HCT116 (cell line): ENCODE data around the gene DOCK9. TPM values are rescaled to one million over a fixed set of nuclear protein-coding genes. Genes with fewer than 3 reads are reported as not detected.

Source experiments
- ATAC-seq: fragments of 200-7000 bp; cut with Tn5 transposase; 2 replicates; pipeline ENCODE4 v1.9.1; 2020; ENCODE audit warnings: mild to moderate bottlenecking, moderate library complexity
- BruUV-seq: library from RNA; stranded (reverse); fragments of 400-500 nt; replicated peaks from 2 replicates; lab custom pipeline; 2021; lab: Mats Ljungman, UMichigan
- CTCF ChIA-PET: fragments of 300-600 bp; sonication (Branson Sonifier 250); formaldehyde crosslinking; loops from one replicate; lab custom pipeline; 2021; ENCODE audit warnings: antibody characterized with exemption; lab: Charles Lee
- POLR2A ChIA-PET: fragments of 300-600, 350-600 bp; sonication (Branson Sonifier 250); formaldehyde crosslinking; loops from one replicate; lab custom pipeline; 2021; ENCODE audit warnings: antibody characterized with exemption; lab: Charles Lee
- RAD21 ChIA-PET, 2 experiments: fragments of 300-600 bp; sonication (Branson Sonifier 250); formaldehyde crosslinking; loops; one replicate each; lab custom pipeline; 2023; ENCODE audit warnings: low total read pairs in 2 of 2; ENCODE audit not compliant: uncharacterized antibody in 2 of 2, unreplicated experiment in 2 of 2, low non-redundant PET in 1 of 2; lab: Charles Lee
- DNase-seq: peaks from one replicate; pipeline ENCODE4 v3.0.0-alpha.2; 2010; ENCODE audit warnings: low read depth, low spot score
- H2AFZ ChIP-seq: fragments of 200-600 bp; shearing (Covaris generic), sonication (generic); 2 replicates; pipeline ENCODE4 v1.6.1; 2017; ENCODE audit warnings: low read depth, mixed run types, mixed read lengths, antibody characterized with exemption, low read length; ENCODE audit not compliant: poor library complexity, severe bottlenecking
- H3K27ac ChIP-seq: 2 replicates; pipeline ENCODE4 v1.5.1; 2012; ENCODE audit warnings: low read depth, low read length
- H3K27me3 ChIP-seq: fragments of 200-600 bp; sonication (generic); 2 replicates; pipeline ENCODE4 v1.6.1; 2016; ENCODE audit warnings: mixed run types, low read length, mixed read lengths; ENCODE audit not compliant: insufficient read depth
- H3K36me3 ChIP-seq, 2 experiments: fragments of 200-500 bp in 1 of 2; fragments of 200-600 bp in 1 of 2; sonication (Bioruptor generic) in 1 of 2; sonication (generic) in 1 of 2; 2 replicates each; pipeline versions ENCODE4 v1.5.1 to v1.6.1; 2014 to 2016; ENCODE audit warnings: low read length in 2 of 2, inconsistent platforms in 1 of 2, mixed read lengths in 1 of 2, mixed run types in 1 of 2; ENCODE audit not compliant: insufficient read depth in 2 of 2, control insufficient read depth in 1 of 2
- H3K4me1 ChIP-seq, 2 experiments: fragments of 200-600 bp in 1 of 2; sonication (generic) in 1 of 2; 2 replicates each; pipeline versions ENCODE4 v1.5.1 to v1.6.1; 2012 to 2017; ENCODE audit warnings: low read length in 2 of 2, inconsistent platforms in 1 of 2, mild to moderate bottlenecking in 1 of 2, mixed read lengths in 1 of 2, mixed run types in 1 of 2, moderate library complexity in 1 of 2; ENCODE audit not compliant: insufficient read depth in 2 of 2, control insufficient read depth in 1 of 2
- H3K4me2 ChIP-seq: fragments of 200-600 bp; sonication (generic); 2 replicates; pipeline ENCODE4 v1.6.1; 2017; ENCODE audit warnings: mixed run types, low read length, mixed read lengths
- H3K4me3 ChIP-seq, 2 experiments: fragments of 200-600 bp in 1 of 2; sonication (generic) in 1 of 2; replicated peaks in 1 of 2; 2 replicates each; pipeline ENCODE4 v1.5.1; 2011 to 2016; ENCODE audit warnings: low read length in 2 of 2, control low read depth in 1 of 2, low read depth in 1 of 2, mild to moderate bottlenecking in 1 of 2, mixed read lengths in 1 of 2, mixed run types in 1 of 2
- H3K79me2 ChIP-seq: fragments of 200-600 bp; sonication (generic); 2 replicates; pipeline ENCODE4 v1.6.1; 2017; ENCODE audit warnings: mild to moderate bottlenecking, mixed run types, low read length, moderate library complexity, mixed read lengths; ENCODE audit not compliant: insufficient read depth
- H3K9ac ChIP-seq: fragments of 200-600 bp; sonication (generic); 2 replicates; pipeline ENCODE4 v1.6.1; 2016; ENCODE audit warnings: low read length, mixed read lengths
- H3K9me2 ChIP-seq: fragments of 200-600 bp; sonication (generic), shearing (Covaris generic); 2 replicates; pipeline ENCODE4 v1.6.1; 2017; ENCODE audit warnings: mixed run types, mild to moderate bottlenecking, moderate library complexity; ENCODE audit not compliant: insufficient read depth
- H3K9me3 ChIP-seq, 2 experiments: fragments of 200-500 bp in 1 of 2; fragments of 200-600 bp in 1 of 2; sonication (Bioruptor generic) in 1 of 2; sonication (generic) in 1 of 2; 2 replicates each; pipeline ENCODE4 v1.6.1; 2014 to 2017; ENCODE audit warnings: low read length in 2 of 2, mixed read lengths in 2 of 2, inconsistent platforms in 1 of 2, low read depth in 1 of 2, mild to moderate bottlenecking in 1 of 2, mixed run types in 1 of 2, moderate library complexity in 1 of 2; ENCODE audit not compliant: control insufficient read depth in 1 of 2, insufficient read depth in 1 of 2
- H4K20me1 ChIP-seq: fragments of 200-600 bp; sonication (generic), shearing (Covaris generic); 2 replicates; pipeline ENCODE4 v1.6.1; 2017; ENCODE audit warnings: mixed run types, mild to moderate bottlenecking, moderate library complexity; ENCODE audit not compliant: insufficient read depth
- CEBPB ChIP-seq: IDR thresholded peaks from 2 replicates; pipeline ENCODE4 v1.6.1; 2012; ENCODE audit warnings: low read depth
- EGR1 ChIP-seq: IDR thresholded peaks from 2 replicates; pipeline ENCODE4 v1.6.1; 2012; ENCODE audit warnings: low read depth
- EZH2 ChIP-seq: fragments of 200-600 bp; sonication (generic); IDR thresholded peaks from 2 replicates; pipeline ENCODE4 v1.6.1; 2017; ENCODE audit warnings: antibody characterized with exemption, mixed run types
- EZH2phosphoT487 ChIP-seq: fragments of 200-600 bp; IDR thresholded peaks from 2 replicates; pipeline ENCODE4 v1.6.1; 2018; ENCODE audit warnings: antibody characterized with exemption, borderline replicate concordance
- POLR2A ChIP-seq: IDR thresholded peaks from 2 replicates; pipeline ENCODE4 v1.7.0; 2011; ENCODE audit warnings: borderline replicate concordance; ENCODE audit not compliant: insufficient read depth, insufficient read length; ENCODE audit errors: extremely low read depth
- SP1 ChIP-seq: IDR thresholded peaks from 2 replicates; pipeline ENCODE4 v1.6.1; 2012; ENCODE audit warnings: low read depth
- YY1 ChIP-seq: IDR thresholded peaks from 2 replicates; pipeline ENCODE4 v1.6.1; 2011; ENCODE audit warnings: low read length, low read depth, moderate library complexity, mild to moderate bottlenecking; ENCODE audit not compliant: insufficient replicate concordance; ENCODE audit errors: extremely low read depth
- ZNF274 ChIP-seq: fragments of 200-500 bp; sonication (Bioruptor generic); IDR thresholded peaks from 2 replicates; pipeline ENCODE4 v1.6.1; 2014; ENCODE audit warnings: mild to moderate bottlenecking, low read depth, low read length, inconsistent platforms
- intact Hi-C: fragments of 100-400 bp; cut with micrococcal nuclease; formaldehyde crosslinking; loops from 2 replicates; pipeline ENCODE4 v1.10.0; 2022
- total RNA-seq: library from RNA; stranded (reverse); gene quantifications from one replicate; pipeline ENCODE4 v1.2.1, GENCODE V29; 2021; ENCODE audit not compliant: unreplicated experiment
- TF ChIP-seq, protein P1 (sequence below), 3 experiments: fragments of 200-600 bp in 1 of 3; sonication (generic) in 1 of 3; IDR thresholded peaks in 2 of 3; conservative IDR thresholded peaks in 1 of 3; 2 replicates each; pipeline ENCODE4 v1.5.1; 2012 to 2017; ENCODE audit warnings: low read depth in 2 of 3, low read length in 2 of 3, antibody characterized with exemption in 1 of 3, borderline replicate concordance in 1 of 3, control low read depth in 1 of 3, mild to moderate bottlenecking in 1 of 3, mixed read lengths in 1 of 3, mixed run types in 1 of 3, moderate library complexity in 1 of 3; ENCODE audit not compliant: insufficient read depth in 1 of 3

Gene DOCK9
- total RNA-seq, 1 experiment from 2014 or later, result 58.8 TPM

- Histone ChIP-seq H4K20me1 (no peaks in the 10 kb centered on the region), H2AFZ (no peak overlapping the region), H3K79me2 (no peaks in the 10 kb centered on the region), H3K9me2 (no peaks in the 10 kb centered on the region), H3K27me3 (no peaks in the 10 kb centered on the region), H3K4me2 (no peak overlapping the region), H3K27ac (no peak overlapping the region), H3K9me3 (no peaks in the 10 kb centered on the region), H3K36me3 (peaks cover 0 to 6% of the 10 kb centered on the region in 2 experiments; a peak in 1 of 4 replicates), H3K4me1 (no peaks in the 10 kb centered on the region), H3K4me3 (no peak overlapping the region), H3K9ac (no peak overlapping the region)
- TF ChIP-seq EGR1 (no peak), POLR2A (no peak), EZH2 (no peak), SP1 (no peak), CEBPB (no peak), YY1 (no peak), ZNF274 (no peak), EZH2phosphoT487 (no peak)
- TF ChIP-seq, protein P1, sequence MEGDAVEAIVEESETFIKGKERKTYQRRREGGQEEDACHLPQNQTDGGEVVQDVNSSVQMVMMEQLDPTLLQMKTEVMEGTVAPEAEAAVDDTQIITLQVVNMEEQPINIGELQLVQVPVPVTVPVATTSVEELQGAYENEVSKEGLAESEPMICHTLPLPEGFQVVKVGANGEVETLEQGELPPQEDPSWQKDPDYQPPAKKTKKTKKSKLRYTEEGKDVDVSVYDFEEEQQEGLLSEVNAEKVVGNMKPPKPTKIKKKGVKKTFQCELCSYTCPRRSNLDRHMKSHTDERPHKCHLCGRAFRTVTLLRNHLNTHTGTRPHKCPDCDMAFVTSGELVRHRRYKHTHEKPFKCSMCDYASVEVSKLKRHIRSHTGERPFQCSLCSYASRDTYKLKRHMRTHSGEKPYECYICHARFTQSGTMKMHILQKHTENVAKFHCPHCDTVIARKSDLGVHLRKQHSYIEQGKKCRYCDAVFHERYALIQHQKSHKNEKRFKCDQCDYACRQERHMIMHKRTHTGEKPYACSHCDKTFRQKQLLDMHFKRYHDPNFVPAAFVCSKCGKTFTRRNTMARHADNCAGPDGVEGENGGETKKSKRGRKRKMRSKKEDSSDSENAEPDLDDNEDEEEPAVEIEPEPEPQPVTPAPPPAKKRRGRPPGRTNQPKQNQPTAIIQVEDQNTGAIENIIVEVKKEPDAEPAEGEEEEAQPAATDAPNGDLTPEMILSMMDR (IDR thresholded peaks at IDR 0.05 in 2 of 3, conservative IDR thresholded peaks at IDR 0.05 in 1 of 3; ENCODE audit: borderline replicate concordance in 1 of 3, insufficient read depth in 1 of 3, low read depth in 2 of 3, low read length in 2 of 3), result no peak
- POLR2A ChIA-PET, result no interaction called here
- intact Hi-C loops, result loop anchor here (10.0 kb wide), 1 partner anchor 416 kb away; no protein-coding TSS in a partner anchor
- no peak for ATAC-seq
- CTCF ChIA-PET, result interaction anchor here (1.6 kb wide), 1 partner anchor 9 kb away, joined by 12 read pairs; no protein-coding TSS in a partner anchor
- BruUV-seq, result no TSS peak
- RAD21 ChIA-PET, result no interaction called here
- no peak for DNase-seq
Measured at GRCh38 chr13:98848746-98849145, 129.1 kb downstream of the DOCK9 start.
